Pons (tissue), 1 donor: ENCODE results near the gene USP21.
"Not testable (repeated sequence)": the region's sequence is repeated elsewhere in the genome, so short reads cannot be mapped to it uniquely, and the experiment has no call there.

ENCODE experiments used
- DNase-seq: peaks from one replicate; pipeline ENCODE4 v3.0.0-alpha.2; 2016; ENCODE audit warnings: low spot score

USP21 gene, protein sequence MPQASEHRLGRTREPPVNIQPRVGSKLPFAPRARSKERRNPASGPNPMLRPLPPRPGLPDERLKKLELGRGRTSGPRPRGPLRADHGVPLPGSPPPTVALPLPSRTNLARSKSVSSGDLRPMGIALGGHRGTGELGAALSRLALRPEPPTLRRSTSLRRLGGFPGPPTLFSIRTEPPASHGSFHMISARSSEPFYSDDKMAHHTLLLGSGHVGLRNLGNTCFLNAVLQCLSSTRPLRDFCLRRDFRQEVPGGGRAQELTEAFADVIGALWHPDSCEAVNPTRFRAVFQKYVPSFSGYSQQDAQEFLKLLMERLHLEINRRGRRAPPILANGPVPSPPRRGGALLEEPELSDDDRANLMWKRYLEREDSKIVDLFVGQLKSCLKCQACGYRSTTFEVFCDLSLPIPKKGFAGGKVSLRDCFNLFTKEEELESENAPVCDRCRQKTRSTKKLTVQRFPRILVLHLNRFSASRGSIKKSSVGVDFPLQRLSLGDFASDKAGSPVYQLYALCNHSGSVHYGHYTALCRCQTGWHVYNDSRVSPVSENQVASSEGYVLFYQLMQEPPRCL

DNA sequence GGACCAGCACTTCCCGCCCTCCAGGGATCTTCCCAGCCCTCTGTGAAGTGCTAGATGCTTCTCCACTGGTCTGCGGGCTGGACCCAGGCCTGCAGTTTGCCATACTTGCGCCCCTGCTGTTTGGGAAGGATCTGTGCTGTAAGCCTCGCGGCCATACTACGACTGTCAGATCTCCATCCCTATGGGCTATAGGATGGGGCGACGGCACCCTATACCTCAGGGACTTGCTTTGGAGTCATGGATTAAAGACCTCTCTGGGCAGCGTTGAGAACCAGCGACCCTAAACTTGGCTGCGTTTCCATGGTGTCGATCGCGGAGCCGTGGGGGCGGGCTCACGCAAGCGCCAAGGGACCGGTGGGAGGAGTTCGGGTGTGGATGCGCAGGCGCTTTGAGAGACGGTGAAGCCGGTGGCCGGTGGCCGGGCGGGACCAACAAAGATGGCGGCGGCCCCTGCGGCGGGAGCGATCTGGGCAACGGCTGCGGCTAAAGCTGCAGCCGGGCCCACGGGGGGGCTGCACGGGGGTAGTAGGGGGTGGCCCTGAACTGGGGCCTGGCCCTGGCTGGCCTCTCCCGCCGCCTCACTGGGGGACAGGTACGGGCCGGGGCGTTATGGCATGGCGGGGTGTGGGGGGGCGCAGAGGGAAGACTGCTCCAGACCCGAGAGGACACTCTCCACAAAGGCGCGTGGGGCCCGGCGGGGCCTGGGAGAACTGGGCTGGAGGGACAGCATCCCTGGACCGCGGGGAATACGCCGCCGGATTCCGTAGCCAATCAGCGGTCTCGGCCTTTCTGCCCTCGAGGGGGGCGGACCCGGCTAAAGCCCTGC lies at the start of gene USP21:
TSS of gene USP21 (plus strand) at position 414 of the 826 bp plus-strand sequence. CDS start 1,141 bp downstream, outside the sequence.
- peak; percentile 94 for DNase-seq

DNA sequence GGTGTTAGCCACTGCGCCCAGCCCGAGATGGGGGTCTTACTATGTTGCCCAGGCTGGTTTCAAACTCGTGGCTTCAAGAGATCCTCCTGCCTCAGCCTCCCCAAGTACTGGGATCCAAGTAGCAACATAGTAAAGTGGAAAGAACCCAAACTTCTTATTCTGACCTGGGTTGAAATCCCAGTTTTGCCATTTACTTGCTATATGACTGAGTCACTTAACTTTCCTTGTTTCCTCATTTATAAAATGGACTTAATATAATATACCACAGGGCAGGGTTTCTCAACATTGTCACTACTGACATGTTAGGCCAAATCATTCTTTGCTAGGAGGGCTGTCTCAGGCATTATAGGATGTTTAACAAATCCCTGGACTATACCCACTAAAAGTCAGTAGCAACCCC lies 48.2 kb upstream of the USP21 start:
- DNase-seq: no peak

DNA sequence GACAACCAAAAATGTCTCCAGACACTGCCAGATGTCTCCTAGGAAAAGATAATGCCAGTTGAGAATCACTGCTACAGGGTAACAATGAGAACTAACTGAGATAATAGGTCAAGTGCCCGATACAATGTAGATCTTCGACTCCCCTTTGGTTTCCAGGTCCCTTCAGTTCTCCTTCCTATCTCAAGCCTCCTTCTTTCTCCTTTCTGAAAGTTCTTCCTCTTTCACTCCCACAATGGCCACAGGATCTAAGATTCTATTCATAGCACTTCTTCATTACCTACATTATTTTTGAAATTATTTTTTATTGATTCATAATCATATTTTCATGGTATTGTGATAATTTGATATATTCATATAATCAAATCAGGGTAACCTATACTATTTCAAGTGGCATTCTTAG lies 47.8 kb upstream of the USP21 start:
- DNase-seq: no peak

DNA sequence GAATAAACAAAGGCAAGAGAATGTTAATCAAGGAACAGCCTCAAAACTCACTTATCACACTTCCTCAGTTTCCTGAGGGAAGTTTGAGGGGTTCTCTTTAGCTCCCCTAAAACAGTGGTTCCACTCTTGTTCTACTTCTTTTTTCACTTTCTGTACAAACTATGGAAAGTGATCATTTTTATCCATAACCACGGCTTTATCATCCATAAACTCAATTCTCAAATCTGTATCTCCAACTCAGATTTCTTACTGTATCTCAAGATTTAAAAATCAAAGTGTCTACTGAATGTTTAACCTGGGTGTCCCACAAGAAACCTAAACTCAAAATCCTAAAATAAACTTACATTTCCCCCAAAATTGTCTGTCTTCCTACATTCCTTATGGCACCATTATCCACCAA lies 45.4 kb upstream of the USP21 start:
- DNase-seq: no peak

DNA sequence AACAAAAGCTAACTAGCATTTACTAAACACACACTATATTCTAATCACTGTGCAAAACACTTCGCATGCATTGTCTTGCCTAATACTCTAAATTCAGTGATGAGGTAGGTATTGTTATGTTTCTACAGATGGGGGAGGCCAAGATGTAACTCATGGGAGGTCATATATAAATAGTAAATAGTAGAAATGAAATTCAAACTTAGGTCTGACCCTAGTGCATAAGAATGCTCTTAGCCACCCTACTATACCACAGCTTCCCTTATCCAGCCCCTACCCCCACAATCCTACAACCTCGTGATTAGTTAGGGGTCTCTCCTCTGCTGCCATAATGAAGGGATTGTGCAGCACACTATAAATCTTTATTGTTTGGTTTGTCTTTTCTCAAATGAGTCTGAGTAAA lies 44.7 kb upstream of the USP21 start:
- DNase-seq: peak; percentile 52

DNA sequence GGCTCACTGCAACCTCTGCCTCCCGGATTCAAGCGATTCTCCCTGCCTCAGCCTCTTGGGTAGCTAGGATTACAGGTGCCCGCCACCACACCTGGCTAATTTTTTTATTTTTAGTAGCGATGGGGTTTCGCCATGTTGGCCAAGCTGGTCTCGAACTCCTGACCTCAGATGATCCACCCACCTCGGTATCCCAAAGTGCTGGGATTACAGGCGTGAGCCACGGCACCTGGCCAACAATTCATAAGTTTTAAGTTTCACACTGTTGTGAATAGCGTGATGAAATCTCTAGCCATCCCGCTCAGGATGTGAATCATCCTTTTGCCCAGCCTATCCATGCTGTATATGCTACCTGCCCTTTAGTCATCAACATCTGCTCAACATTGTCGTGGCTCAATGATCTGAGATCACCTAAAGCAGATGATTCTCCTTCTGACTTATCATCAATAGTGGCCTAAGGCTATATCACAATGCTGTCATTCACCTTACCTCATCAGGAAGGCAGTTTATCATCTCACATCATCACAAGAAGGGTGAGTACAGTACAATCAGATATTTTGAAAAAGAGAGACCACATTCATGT lies 44.1 kb upstream of the USP21 start:
- no peak for DNase-seq

DNA sequence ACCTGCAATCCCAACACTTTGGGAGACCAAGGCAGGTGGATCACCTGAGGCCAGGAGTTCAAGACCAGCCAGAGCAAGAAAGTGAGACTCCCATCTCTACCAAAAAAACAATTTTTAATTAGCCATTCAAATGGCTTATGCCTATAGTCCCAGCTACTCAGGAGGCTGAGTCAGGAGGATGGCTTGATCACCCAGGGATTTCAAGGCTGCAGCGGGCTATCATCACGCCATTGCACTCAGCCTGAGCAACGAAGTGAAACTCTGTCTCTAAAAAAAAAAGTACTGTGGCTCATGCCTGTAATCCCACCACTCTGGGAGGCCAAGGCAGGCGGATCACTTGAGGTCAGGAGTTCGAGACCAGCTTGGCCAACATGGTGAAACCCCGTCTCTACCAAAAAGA lies 43.3 kb upstream of the USP21 start:
- not testable (repeated sequence) for DNase-seq

DNA sequence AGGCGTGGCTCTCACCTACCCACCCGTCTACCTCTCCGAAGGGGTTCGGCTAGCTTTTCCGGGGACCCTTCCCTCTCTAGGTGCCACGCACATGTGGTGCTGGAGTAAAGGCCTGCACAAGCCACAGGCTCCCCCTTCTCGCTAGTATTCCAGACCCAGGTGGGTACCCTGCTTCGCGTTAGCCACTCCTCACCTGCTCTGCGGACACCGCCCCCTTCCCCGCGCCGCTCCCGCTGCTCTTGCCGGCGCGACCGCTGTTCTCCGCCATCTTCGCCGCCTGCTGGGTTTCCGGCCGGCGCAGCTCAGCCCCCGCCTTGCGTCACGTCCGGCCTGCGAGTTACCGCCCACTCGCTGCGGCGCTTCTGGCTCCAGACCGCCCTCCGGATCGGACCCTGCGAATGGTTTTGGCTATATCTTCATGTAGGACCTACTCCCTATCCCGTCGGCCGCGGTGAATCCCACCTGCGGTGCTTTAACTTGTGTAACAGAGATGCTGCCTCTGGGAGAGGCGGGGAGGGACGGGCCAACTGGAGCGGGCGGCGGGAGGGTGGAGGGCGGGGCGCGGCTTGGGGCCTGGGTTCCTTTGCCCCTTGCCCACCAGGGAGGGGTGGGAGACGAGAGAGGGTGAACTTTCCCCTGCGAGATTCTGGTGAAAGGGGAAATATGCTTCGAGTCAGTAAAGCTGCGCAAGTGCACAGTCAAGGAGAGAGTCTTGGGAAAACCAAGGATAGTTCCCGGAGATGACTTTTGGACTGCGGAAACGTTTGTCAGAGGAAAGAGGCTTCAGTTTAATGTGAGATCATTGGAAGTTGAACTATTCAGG lies 41.3 kb upstream of the USP21 start, which contains the start of the genes NIT1 and PFDN2:
TSS of gene NIT1 (plus strand) at position 347 of the 823 bp plus-strand sequence. CDS start at position 419, 72 bp downstream.
TSS of gene PFDN2 (minus strand) at position 279 of the 823 bp plus-strand sequence. CDS start at position 268, 11 bp downstream.
- DNase-seq: peak; percentile 66

DNA sequence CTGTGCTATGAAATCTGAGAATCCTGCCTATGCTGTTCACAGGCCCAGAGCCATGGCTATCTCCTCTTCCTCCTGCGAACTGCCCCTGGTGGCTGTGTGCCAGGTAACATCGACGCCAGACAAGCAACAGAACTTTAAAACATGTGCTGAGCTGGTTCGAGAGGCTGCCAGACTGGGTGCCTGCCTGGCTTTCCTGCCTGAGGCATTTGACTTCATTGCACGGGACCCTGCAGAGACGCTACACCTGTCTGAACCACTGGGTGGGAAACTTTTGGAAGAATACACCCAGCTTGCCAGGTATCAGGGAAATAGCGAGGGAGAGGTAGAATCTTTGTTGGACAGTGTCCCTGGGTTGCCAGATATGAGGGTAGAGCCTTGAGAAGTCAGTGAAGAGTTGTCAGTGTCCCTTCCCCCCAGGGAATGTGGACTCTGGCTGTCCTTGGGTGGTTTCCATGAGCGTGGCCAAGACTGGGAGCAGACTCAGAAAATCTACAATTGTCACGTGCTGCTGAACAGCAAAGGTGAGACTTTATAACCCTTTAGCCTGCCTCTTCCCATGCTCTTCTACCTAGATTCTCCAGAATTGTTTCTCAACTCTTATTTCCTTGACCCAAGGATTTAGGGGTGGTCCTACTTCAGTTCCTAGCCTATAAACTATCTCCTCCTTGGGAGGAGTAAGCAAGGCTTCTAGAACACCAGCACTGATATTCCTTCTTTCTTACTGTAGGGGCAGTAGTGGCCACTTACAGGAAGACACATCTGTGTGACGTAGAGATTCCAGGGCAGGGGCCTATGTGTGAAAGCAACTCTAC lies 40.0 kb upstream of the USP21 start:
- DNase-seq: peak; percentile 39

DNA sequence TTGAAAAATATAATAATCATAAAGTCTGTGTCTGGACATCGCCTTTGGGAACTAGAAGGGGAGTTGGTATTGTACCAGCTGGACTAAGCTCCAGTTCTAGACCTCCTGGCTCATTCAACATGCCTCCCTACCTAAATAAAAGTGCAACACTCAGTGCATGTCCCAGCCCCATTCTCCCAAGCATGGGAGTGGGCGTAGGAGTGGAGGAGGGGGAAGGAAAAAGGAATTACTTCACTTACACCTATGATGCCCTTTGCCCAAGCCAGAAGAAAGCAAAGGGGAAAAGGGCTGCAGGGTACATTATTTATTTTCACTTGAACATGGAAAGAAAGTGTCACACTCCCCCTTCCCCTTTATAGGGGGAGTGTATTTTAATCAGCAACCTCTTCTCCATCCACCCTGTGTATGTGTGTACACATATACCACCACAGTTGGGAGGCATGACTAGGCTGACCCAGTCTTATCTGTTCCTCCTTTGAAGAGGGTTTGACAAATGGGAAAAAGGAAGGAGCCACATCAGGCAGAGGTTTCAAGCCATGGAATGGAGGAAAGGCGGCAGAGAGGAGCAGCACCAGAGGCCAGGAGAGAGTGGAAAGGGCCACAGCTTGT lies 38.2 kb upstream of the USP21 start:
- DNase-seq: no peak

DNA sequence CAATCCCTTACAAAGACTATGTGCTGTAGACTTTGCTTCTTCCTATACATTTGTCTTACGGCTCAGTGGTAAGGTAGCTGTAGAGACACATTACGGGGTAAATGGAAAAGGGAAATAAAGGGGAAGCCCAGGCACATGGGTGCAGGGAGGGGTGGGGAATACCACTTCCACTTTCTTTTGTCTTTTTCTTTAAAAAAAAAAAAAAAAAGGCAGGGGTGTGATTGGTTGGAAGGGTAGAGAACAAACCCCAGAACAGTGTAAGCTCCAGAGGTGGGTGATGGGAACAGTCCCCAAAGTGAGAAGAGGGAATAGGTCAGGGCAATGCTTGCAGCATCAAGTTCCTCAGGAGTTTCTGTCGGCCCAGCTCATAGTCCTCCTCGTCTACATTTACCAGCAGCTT lies 37.5 kb upstream of the USP21 start:
- peak; percentile 61 for DNase-seq

DNA sequence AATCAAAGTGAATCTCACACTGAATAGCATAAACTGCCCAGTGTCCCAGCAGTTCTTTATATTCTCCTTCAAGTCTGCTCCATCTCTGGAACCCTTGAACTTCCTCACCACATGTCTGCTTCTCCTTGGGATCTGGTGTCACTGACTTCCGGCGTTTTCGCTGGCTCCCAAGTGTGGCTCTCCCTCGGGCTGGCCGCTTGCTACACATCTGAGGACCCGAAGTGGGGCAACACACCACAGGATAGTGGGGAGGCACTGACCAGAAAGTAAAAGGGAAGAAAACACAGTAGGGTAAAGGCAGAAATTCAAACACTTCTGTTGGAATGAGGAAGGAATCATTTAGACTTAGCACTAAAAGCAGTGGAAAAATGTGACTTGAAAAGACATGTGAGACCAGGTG lies 36.3 kb upstream of the USP21 start:
- no peak for DNase-seq

DNA sequence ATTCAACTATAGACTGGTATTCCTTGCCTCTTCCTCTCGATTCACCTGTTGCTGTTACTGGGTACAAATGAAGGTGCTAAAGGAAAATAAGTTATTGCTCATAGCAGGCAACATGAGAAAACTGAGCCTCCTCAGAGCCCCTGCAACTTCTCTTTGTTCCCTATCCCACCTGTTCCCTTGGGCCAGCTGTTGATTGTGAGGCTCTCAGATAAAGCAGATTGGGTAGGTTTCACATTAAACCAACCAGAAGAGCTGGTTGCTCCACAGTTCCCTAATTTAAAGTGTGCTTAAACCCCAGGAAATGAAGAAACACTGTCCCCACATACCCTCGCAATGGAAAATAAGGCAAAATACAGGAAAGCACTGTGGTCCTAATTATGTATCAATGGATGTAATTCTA lies 31.7 kb upstream of the USP21 start:
- no peak for DNase-seq

DNA sequence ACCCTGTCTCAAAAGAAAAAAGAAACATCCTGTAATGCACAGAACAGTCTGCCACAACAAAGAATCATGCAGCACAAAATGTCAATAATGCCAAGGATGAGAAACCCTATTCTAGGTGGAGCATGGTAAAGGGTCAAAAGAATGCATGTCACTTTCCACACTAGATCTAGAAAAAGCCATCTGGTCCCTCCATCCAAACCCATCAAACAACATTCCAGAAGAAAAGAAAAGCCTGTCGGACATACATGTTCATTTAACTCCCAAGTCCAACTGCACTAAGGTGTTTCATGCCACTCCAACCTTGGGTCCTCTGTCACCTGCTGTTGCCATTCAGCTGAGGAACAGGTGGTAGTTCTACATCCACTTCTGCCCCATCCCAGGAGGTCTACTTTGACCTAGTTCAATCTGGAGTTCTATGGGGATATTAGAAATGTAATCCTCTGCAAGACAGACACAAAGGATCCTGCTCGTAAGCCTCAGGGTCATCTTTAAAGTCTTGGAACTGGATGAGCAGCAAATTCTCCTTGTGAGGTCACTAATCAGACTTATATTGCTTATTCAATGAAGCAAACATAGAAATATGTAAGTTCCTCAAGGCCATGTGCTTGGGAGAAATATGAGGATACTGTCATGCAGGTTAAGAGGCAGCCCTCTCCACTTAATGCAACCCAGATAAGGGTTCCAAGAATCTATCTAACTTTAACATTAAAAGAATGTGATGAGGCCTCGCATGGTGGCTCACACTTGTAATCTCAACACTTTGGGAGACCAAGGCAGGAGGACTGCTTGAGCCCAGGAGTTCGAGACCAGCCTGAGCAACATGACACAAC lies 30.5 kb upstream of the USP21 start:
- no peak for DNase-seq

DNA sequence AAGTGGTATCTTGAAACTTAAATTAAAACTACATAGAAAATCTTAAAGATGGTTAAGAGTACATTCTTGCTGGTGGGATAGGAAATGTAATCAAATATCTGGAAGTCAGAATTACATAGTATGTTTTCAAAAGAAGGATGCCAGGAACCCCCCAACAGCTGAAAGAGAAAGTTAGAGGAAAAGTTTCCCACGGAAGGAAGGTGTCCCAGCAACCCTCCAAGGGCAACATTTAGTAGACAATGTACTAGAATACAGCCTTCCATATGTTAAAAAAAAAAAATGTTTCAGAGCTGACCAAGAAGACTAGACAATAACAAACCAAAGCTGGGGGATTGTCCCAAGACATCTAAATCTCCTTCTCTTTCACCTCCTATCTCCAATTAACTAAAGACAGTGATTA lies 29.0 kb upstream of the USP21 start:
- DNase-seq: no peak

DNA sequence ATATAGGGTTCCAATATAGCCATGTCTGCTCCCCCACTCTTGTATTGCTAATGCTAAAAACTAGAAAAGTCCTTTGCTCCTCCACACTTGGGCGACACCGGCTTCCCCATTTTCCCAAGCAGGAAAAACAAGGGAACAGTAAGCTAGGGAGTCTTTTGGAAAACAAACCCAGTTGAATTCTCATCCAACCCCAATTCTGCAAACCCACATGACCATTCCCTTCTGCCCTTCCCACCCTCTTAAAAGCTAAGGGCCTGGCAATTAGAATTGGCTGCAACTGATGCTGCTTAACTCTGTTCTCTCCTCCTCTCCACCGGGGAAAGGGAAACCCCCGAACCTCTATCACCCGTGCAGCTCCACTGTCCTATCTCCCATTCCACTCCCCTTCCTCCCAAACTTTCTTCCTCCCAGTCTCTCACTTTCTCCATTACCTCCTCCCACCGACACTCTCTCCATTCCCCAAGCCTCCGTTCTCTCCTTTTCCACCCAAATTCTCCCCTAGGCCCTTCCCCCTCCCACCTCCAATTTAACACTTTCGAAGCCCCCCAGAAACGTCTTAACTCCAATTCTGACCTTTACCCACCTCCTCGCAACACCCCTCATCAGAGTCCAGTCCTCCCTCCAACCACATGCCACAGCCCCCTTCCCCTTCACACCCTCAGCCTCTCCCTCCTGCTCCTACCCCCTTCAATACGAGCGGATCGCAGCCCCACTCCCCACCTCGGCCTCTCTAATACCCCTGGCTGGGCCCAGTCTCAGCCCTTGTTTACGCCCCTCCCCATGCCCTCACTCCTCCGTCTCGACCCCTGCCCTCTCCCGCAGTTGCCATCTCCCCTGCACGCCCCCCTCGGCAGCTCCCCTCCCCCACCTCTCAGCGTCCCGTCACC lies 27.5 kb upstream of the USP21 start:
- DNase-seq: peak; percentile 47

DNA sequence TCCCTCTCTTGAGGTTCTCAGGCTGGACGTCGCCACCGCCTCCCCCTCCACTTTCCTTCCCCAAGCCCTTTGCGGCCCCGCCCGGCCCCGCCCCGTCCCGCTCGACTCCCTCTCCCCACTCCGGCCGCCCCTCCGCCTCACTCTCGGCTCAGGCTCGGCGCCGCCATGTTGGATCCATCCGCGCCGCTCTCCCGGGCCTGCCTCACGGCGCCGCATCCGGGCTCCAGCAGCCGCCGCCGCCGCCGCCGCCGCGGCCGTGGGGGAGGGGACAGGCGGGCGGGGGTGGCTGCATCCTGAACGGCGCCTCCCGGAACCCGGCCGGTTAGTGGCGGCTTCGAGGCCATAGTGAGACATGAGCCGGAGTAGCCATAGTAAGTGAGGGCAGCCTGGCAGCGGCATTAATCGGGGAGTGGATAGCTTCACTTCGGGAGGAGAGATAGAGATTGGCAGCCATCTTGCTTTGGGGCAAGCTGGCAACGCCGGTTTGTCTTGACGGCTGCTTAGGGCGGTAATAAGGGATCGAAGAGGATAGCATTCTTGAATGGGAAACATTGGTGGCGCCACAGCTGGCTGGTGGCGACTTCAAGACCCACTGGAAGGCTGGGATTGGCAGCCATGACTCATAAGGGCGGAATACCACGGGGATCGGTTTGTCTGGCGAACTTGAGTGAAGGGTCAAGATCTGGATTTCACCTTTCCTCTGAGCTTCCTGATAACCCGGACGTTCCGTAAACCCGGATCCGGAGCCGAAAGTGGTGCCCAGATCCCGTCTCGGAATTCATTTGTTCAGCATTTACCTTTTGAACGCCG lies 26.7 kb upstream of the USP21 start, which contains the start of gene DEDD:
TSS of gene DEDD (minus strand) at position 258 of the 810 bp plus-strand sequence. CDS start 8,205 bp downstream, outside the sequence.
- peak; percentile 98 for DNase-seq
